Suppressor macrophage (primary cell): ENCODE data around the gene CEP128.

Experiments used
- DNase-seq, 4 experiments: peaks; one replicate each; pipeline ENCODE4 v3.0.0-alpha.2; 2020 to 2022

CEP128 gene

DNA sequence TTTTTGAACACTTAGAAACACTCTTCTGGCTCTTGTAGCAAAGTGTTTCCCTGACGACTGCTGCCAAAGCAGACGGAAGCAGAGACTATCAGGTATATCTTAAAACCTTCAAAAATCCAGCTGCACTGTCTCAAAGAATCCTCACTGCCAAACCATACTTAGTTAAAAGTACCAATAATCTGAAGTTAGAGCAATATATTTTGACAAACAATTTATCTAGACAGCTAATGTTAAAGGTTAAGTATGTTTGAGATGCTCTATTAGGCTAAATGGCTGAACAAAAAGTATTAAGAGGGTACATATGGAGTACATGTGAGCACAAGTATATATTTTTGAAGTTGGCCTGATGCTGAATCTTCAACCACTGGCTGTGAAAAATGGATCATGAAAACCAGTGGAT is 398.3 kb downstream of the CEP128 start:
- no peak for DNase-seq

GRCh38 chr14:80538633-80539375 is 402.7 kb downstream of the CEP128 start:
- no peak for DNase-seq

DNA sequence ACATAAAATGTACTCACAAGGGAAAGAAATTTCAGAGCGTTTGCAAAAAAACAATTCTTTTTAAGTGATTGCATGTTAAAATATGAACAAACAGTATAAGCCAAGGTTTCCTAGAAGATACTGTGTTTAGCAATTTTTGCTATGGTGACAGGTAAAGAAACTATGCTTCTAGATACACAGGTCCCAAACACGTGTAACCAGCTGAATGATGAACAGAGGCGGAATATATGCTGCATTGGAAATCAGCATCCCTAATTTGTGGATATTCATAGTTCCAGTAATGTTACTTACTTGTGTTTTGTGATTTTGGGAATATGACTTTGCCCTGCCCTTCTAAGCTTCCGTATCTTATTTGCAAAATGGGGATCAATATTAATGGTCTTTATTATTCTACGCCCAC is 403.9 kb downstream of the CEP128 start:
- DNase-seq: no peak

DNA sequence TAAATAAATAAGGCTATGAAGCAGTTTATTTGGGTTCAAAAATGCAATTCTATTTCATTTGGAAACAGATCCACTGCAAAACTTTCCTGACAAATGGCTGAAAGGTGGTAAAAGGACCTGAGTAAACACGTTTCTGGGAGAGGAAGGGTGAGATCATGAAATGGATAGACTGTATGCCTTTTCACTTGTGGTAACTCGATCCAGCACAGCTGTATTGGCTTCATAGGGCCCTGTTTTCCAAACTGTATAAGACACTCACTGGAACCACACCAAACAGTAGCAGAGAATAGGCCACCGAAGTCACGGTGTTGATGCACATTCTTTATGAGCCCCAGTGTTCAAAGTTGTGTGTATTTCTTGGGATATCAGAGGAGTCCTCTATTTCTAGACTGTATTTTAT is 405.1 kb downstream of the CEP128 start:
- DNase-seq: no peak

DNA sequence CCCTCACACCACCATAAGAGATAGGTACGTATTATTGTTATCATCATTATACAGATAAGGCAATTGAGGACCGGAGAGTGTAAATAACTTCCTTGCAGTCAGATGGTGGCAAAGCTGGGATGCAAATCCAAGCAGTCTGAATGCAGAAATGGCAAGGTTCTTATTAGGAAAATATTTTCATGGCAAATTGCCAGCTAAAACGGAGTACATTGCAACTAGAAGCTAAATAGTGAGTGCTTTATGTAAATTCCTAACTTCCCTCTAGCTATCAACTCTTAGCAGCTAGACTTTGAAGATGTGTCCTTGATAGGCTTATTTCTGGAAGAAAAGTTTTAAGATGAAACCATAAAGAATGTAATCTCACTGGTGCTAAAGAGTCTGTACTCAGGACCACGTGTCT is 406.4 kb downstream of the CEP128 start:
- no peak for DNase-seq

DNA sequence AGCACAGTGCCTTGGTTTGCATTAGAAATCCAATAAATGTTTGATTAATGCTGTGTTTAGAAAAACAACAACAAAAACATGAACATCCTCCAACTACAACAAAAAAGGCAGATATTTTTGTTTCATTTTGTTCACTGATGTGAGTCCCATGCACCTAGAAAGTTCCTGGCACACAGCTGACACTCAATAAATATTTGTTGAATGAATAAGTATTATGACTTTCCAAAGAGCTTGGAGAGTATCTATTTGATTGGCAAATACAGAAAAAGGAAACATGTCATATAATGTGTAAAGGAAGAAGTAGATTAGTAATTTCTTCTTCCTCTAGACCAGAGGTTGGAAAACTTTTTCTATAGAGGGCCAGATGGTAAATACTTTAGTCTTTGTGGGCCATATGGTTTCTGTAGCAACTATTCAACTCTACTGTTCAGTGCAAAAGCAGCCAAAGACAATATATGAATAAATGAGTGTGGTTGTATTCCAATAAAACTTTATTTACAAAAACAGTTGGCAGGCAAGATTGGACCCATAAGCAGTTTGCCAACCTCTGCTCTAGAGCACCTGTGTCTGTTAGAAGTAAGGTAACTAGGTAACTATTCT is 417.9 kb downstream of the CEP128 start:
- DNase-seq: no peak

DNA sequence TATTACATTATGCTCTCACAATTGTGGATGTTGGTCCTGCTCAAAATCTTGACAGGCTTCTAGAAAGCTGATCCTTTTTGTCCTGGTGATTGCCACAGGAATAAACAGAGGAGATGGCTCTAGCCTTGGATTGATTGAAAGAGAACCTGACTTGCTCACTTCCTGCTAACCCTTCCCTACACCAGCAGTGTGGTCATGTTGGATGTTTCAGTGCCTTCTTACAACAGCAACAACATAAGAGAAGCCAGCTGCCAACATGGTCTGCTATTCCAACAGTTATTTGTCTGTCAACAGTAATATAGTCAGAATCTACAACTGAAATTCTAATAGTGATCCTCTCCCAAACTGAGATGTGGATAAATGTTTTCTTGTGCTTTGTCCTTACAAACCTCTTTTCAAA is 418.6 kb downstream of the CEP128 start:
- DNase-seq: no peak

GRCh38 chr14:80522411-80522810 is 419.1 kb downstream of the CEP128 start:
- DNase-seq: no peak

DNA sequence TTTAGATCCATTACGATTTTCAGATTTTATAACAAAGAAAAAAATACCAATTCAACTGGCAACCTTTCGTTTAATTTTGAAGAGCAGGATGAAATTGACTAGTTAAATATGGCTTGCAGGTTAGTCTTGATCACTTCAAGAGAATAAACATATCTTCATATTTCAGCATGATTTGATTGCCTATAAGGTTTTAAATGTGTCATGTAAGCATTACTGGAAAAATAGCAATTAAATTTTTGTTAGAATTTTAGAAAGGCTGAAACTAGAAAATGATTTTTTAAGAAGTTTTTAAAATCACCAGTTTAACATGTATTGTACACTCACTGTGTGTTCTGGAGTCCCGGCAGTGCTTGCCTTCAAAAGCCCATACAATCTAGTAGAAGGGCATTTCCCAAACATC is 420.1 kb downstream of the CEP128 start:
- no peak for DNase-seq

DNA sequence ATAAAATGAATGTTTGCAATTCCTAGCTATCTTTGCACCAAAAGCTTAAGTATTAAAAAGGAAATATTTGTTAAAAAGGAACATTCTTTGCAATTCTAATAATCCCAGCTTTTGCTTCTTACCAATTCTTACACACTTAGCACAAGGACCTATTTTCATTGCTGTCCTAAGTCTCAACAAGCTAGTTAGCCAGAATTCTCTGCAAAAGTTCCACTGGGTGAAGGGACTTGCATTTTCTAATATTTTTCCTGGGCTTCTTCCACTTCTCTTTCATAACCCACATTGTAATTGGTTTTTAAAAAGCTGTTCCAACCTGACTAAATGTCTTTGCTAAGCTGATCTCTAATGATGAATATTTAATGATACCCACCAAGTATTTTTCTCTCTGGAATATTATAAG is 422.5 kb downstream of the CEP128 start:
- no peak for DNase-seq

GRCh38 chr14:80518173-80518572 is 423.4 kb downstream of the CEP128 start:
- no peak for DNase-seq

DNA sequence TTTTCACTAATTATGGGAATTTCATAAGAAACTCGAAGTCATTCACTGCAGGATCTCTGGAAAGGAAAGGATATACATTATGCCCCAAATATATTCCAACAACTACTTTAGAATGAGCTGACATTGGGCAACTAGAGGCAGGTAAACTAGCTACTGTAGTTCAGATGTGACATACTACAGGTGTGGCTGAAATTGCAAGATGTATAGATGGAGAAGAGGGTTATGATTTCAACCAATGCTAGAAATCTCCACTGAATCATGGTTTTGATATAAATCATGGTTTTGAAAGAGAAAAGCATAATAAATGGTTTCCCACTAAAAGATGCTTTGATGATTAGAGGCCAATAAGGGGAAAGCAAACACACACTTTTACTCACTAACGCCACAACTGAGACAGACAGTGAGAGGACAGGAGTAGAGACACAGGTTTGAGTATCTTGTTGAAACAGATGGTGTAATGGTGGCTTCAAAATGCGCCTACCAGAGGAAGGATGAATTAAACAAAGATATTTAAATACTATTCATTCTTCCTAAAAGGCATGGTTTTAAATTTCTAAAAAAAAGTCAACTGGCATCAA is 434.2 kb downstream of the CEP128 start:
- no peak for DNase-seq

- no peak for DNase-seq
These were observed 436.8 kb downstream of the CEP128 start for GRCh38 chr14:80504781-80505180.

GRCh38 chr14:80498533-80498932 is 443.0 kb downstream of the CEP128 start:
- no peak for DNase-seq

DNA sequence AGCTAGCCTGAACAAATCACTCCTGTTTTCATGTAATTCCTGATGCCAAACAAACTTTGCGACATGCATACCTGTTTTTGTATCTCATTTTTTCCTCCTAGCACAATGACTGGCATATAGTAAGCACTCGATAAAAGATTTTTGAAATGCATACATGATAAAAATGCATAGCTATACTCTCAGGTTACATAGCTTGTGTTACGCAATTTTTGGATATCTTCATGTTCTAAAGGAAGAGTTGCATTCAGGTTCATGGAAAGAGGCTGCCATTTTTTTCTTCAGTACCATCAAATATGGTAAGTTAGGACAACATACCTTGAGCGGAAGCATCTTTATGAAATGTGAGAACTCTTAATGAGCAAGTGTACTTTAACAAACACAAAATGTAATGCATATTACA is 445.4 kb downstream of the CEP128 start:
- no peak for DNase-seq

- no peak for DNase-seq
These were observed 446.8 kb downstream of the CEP128 start for GRCh38 chr14:80494769-80495168.

GRCh38 chr14:80493620-80494019 is 447.9 kb downstream of the CEP128 start:
- peak in 2 of 4 experiments; percentile 20 to 23 for DNase-seq

DNA sequence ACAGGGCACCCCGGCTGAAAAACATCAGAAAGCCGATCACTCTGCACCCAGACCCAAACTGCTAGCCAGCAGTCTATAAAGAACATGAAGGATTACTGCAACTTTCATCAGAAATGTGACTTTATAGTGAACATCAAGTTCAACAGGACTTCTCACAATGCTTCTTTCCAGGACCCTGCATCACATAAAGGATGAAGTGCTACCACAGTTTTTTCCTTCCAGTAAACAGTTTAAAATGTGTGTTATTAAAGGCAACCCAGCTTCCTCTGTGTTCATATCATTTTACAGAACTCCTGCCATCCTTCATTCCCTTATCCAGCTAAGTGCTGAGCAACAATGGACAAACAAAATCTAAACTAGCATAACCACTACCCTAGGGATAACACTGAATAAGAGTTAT is 449.9 kb downstream of the CEP128 start:
- DNase-seq: no peak

DNA sequence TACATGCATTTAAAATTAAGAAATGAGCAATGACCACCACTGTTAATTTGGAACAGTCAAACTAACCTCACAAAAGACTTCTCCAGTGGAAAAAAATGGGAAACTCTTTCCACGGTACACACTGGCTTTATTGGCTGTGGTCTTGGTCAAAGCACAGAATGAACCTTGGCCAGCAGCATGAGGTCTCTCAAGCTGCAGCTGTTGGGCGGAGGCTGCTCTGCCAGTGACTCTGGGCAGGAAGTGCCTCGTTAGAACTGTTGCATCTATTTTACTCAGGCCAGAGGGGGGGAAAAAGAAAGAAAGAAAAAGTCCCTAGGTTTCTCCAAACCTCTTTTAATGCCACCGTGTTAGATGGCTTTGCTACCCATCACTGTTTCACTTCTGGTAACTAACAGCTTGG is 450.4 kb downstream of the CEP128 start:
- DNase-seq: no peak

DNA sequence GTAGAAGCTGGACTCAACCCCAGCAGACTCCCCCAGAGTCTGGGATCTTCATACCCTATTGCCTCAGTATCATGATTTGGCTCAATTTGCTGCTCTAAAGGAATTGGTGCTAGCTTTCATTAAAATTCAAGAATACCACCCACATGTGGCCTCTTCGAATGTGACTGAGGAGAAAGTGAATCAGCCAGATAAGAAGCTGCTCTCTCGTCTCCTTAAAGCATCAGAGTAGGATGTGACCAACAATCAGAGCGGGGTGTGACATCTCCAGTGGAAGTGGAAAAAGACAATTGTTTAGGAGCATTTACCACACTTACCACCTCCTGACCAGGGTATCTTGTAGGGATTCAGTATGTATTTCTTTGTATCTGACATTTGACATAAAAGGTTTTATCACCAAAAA is 452.0 kb downstream of the CEP128 start:
- no peak for DNase-seq

DNA sequence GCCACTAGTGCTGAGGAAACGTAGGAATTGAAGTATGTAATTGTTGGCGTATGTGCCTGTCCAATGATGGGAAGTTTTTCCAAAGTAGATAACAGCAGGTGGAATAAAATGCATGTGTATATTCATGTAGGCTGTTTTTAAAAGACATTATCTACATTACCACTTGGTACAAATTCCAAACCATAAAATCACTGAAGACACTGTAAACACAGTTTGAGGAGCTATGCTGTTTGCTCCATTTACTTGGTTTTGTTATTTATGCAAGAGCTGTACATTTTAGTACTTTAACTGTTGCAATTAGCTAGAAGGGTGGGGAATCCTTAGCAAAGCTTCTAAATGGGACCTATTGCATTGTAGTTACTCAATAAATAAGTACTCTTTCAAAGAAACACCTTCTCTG is 455.8 kb downstream of the CEP128 start:
- DNase-seq: no peak

DNA sequence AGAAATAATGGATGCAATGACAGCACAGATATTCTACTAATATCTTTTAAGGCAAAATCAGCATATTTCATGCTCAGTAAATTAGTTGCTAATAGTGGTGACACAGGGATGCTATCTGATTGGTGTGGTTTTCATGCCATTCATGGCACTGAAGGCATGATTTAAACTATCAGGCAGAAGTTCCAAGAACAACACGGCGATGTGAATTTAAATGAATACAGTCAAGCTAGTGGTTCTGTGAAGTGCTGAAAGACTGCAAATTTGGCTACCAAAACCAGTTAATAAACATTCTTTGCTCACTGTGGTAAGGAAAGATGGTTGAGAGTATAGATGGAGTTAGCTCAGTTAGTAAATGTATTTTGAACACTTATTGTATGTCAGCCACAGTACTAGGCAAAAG is 458.2 kb downstream of the CEP128 start:
- DNase-seq: no peak

- DNase-seq: no peak
These were observed 464.0 kb downstream of the CEP128 start for GRCh38 chr14:80477388-80478160.

- DNase-seq: no peak
These were observed 466.5 kb downstream of the CEP128 start for GRCh38 chr14:80475074-80475473.
